GM21786 (cell line): ENCODE measurements around the gene DUSP8.
"Not testable (repeated sequence)": the region's sequence is repeated elsewhere in the genome, so short reads cannot be mapped to it uniquely, and the experiment has no call there.

Source experiments
- ATAC-seq: cut with Tn5 transposase; IDR thresholded peaks from one replicate; pipeline ENCODE4 v1.9.1; 2021; ENCODE audit not compliant: unreplicated experiment

The DUSP8 gene

GRCh38 chr11:1518301-1518700 is 53.8 kb downstream of the DUSP8 start:
- ATAC-seq = no peak

- ATAC-seq = no peak
These were observed 54.7 kb downstream of the DUSP8 start for GRCh38 chr11:1517117-1518005.

- ATAC-seq = no peak
These were observed 55.6 kb downstream of the DUSP8 start for GRCh38 chr11:1516273-1517067.

GRCh38 chr11:1515082-1516060 is 56.7 kb downstream of the DUSP8 start:
- ATAC-seq = no peak

- ATAC-seq = no peak
These were observed 57.6 kb downstream of the DUSP8 start for GRCh38 chr11:1514336-1515061.

- ATAC-seq = no peak
These were observed 58.5 kb downstream of the DUSP8 start for GRCh38 chr11:1513326-1514296.

GRCh38 chr11:1512531-1513258 is 59.4 kb downstream of the DUSP8 start:
- not testable (repeated sequence) for ATAC-seq

GRCh38 chr11:1511937-1512496 is 60.1 kb downstream of the DUSP8 start:
- no peak for ATAC-seq

- no peak for ATAC-seq
These were observed 61.1 kb downstream of the DUSP8 start for GRCh38 chr11:1510928-1511327.

GRCh38 chr11:1510351-1510750 is 61.7 kb downstream of the DUSP8 start:
- ATAC-seq = not testable (repeated sequence)

- no peak for ATAC-seq
These were observed 62.3 kb downstream of the DUSP8 start for GRCh38 chr11:1509626-1510255.

- no peak for ATAC-seq
These were observed 63.1 kb downstream of the DUSP8 start for GRCh38 chr11:1508986-1509385.

GRCh38 chr11:1508491-1508891 is 63.6 kb downstream of the DUSP8 start:
- no peak for ATAC-seq

- no peak for ATAC-seq
These were observed 64.5 kb downstream of the DUSP8 start for GRCh38 chr11:1507381-1508140.

GRCh38 chr11:1506981-1507380 is 65.1 kb downstream of the DUSP8 start:
- no peak for ATAC-seq

- no peak for ATAC-seq
These were observed 66.6 kb downstream of the DUSP8 start for GRCh38 chr11:1505480-1505879.
